ENCODE data around the gene PCDH9.

Gene PCDH9

GRCh38 chr13:66617786-66618185 is 612.4 kb downstream of the PCDH9 start:
- H2BK120ac ChIP-seq (ENCODE audit: low read depth, low read length), result peak overlapping the region; percentile 83
- peak overlapping the region; percentile 78 for H2AFZ ChIP-seq (ENCODE audit: low read length)
- H2AK5ac ChIP-seq (ENCODE audit: low read depth, low read length), result no peak overlapping the region
- no peaks in the 10 kb centered on the region for H3K79me1 ChIP-seq (ENCODE audit: low read depth, low read length)
- H3K27ac ChIP-seq (replicated peaks; ENCODE audit: low read length), result no peak overlapping the region
- peak overlapping the region; percentile 35 for H3K18ac ChIP-seq (ENCODE audit: low read length)
- no peak overlapping the region for H3K23ac ChIP-seq (ENCODE audit: low read depth, low read length, poor library complexity)
- no peak overlapping the region for H3K4me2 ChIP-seq (ENCODE audit: insufficient read depth, low read length, poor library complexity, severe bottlenecking)
- H4K91ac ChIP-seq (ENCODE audit: low read depth, low read length, poor library complexity), result no peak overlapping the region
- H3K4ac ChIP-seq (ENCODE audit: low read length), result no peak overlapping the region
- DNase-seq (ENCODE audit: low spot score), result no peak
- no peak overlapping the region for H4K8ac ChIP-seq (ENCODE audit: low read depth, low read length)
- no peaks in the 10 kb centered on the region for H3K27me3 ChIP-seq (ENCODE audit: control insufficient read depth in 3 of 3, insufficient read depth in 3 of 3, low read depth in 1 of 3, low read length in 3 of 3)
- H2BK12ac ChIP-seq (ENCODE audit: low read length), result no peak overlapping the region
- no peak overlapping the region for H3K14ac ChIP-seq (ENCODE audit: low read length)
- WGBS, 2 donors (ENCODE audit: extremely low coverage in 2 of 2, insufficient read length in 2 of 2, insufficient replicate concordance in 1 of 2), result no CpG with 5 or more reads among the region's 7 CpGs
- no peak overlapping the region for H3K9ac ChIP-seq (ENCODE audit: low read depth, low read length, poor library complexity)
- peak overlapping the region in 1 of 2 donors; percentile 18 for H3K4me3 ChIP-seq (ENCODE audit: low read length in 2 of 2)
- no peak overlapping the region for H2BK15ac ChIP-seq (ENCODE audit: low read length)
- H3K4me1 ChIP-seq (ENCODE audit: control insufficient read depth in 2 of 2, insufficient read depth in 1 of 2, low read depth in 1 of 2, low read length in 2 of 2), result no peaks in the 10 kb centered on the region
- H3K36me3 ChIP-seq (replicated peaks in 1 of 2; ENCODE audit: control insufficient read depth in 2 of 2, insufficient read depth in 2 of 2, low read length in 2 of 2), result no peaks in the 10 kb centered on the region
- H3K9me3 ChIP-seq (replicated peaks in 1 of 2; ENCODE audit: control insufficient read depth in 2 of 2, insufficient read depth in 1 of 2, low read depth in 1 of 2, low read length in 2 of 2), result no peaks in the 10 kb centered on the region
- no peak overlapping the region for H2BK5ac ChIP-seq (ENCODE audit: low read length)

- no CpG with 5 or more reads among the region's 6 CpGs for WGBS, 2 donors (ENCODE audit: extremely low coverage in 2 of 2, insufficient read length in 2 of 2, insufficient replicate concordance in 1 of 2)
- no peak overlapping the region for H3K23ac ChIP-seq (ENCODE audit: low read depth, low read length, poor library complexity)
- no peak overlapping the region for H4K91ac ChIP-seq (ENCODE audit: low read depth, low read length, poor library complexity)
Observed at GRCh38 chr13:66612983-66613382, 617.2 kb downstream of the PCDH9 start.

DNA sequence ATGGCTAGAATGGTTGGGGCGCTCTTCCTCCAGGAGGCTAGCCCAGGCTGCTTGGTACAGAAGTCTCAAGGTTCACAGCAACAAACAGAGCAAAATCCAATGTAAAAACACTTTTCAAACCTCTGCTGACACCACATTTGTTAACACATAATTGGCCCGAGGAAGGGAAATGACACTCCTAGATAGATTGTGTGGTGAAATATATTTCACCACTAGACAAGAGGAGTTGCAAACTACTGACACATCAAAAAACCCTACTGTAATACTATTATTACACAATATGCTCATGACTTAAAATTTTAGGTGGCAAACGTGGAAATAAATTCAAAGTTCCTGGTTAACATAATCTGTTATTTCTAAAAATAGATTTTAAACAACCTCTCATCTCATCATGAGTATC is 643.6 kb downstream of the PCDH9 start:
- Histone ChIP-seq H2AFZ (ENCODE audit: low read length) (no peak overlapping the region), H3K27me3 (ENCODE audit: control insufficient read depth in 3 of 3, insufficient read depth in 3 of 3, low read depth in 1 of 3, low read length in 3 of 3) (no peaks in the 10 kb centered on the region), H3K23ac (ENCODE audit: low read depth, low read length, poor library complexity) (no peak overlapping the region), H3K9ac (ENCODE audit: low read depth, low read length, poor library complexity) (no peak overlapping the region), H3K4me1 (ENCODE audit: control insufficient read depth in 2 of 2, insufficient read depth in 1 of 2, low read depth in 1 of 2, low read length in 2 of 2) (no peaks in the 10 kb centered on the region), H2BK12ac (ENCODE audit: low read length) (no peak overlapping the region), H3K9me3 (replicated peaks in 1 of 2; ENCODE audit: control insufficient read depth in 2 of 2, insufficient read depth in 1 of 2, low read depth in 1 of 2, low read length in 2 of 2) (no peaks in the 10 kb centered on the region), H3K79me1 (ENCODE audit: low read depth, low read length) (no peaks in the 10 kb centered on the region), H3K4me2 (ENCODE audit: insufficient read depth, low read length, poor library complexity, severe bottlenecking) (no peak overlapping the region), H3K4ac (ENCODE audit: low read length) (no peak overlapping the region), H2BK120ac (ENCODE audit: low read depth, low read length) (no peak overlapping the region), H2AK5ac (ENCODE audit: low read depth, low read length) (no peak overlapping the region), H3K14ac (ENCODE audit: low read length) (peak overlapping the region; percentile 71), H4K8ac (ENCODE audit: low read depth, low read length) (no peak overlapping the region), H2BK15ac (ENCODE audit: low read length) (no peak overlapping the region), H2BK5ac (ENCODE audit: low read length) (no peak overlapping the region), H3K4me3 (ENCODE audit: low read length in 2 of 2) (no peak overlapping the region), H3K36me3 (replicated peaks in 1 of 2; ENCODE audit: control insufficient read depth in 2 of 2, insufficient read depth in 2 of 2, low read length in 2 of 2) (no peaks in the 10 kb centered on the region), H4K91ac (ENCODE audit: low read depth, low read length, poor library complexity) (no peak overlapping the region), H3K18ac (ENCODE audit: low read length) (no peak overlapping the region), H3K27ac (replicated peaks; ENCODE audit: low read length) (no peak overlapping the region)
- no peak for DNase-seq (ENCODE audit: low spot score)
- WGBS, 2 donors (ENCODE audit: extremely low coverage in 2 of 2, insufficient read length in 2 of 2, insufficient replicate concordance in 1 of 2), result no CpG with 5 or more reads among the region's 3 CpGs

More at GRCh38 chr13:66612983-66613382, 617.2 kb downstream of the PCDH9 start:
- Histone ChIP-seq H3K18ac (ENCODE audit: low read length) (peak overlapping the region; percentile 63), H4K8ac (ENCODE audit: low read depth, low read length) (no peak overlapping the region), H3K79me1 (ENCODE audit: low read depth, low read length) (no peaks in the 10 kb centered on the region), H2BK5ac (ENCODE audit: low read length) (no peak overlapping the region), H3K36me3 (replicated peaks in 1 of 2; ENCODE audit: control insufficient read depth in 2 of 2, insufficient read depth in 2 of 2, low read length in 2 of 2) (no peaks in the 10 kb centered on the region), H3K9me3 (replicated peaks in 1 of 2; ENCODE audit: control insufficient read depth in 2 of 2, insufficient read depth in 1 of 2, low read depth in 1 of 2, low read length in 2 of 2) (no peaks in the 10 kb centered on the region), H2BK12ac (ENCODE audit: low read length) (no peak overlapping the region), H3K4ac (ENCODE audit: low read length) (no peak overlapping the region), H3K27ac (replicated peaks; ENCODE audit: low read length) (no peak overlapping the region), H3K14ac (ENCODE audit: low read length) (no peak overlapping the region), H3K9ac (ENCODE audit: low read depth, low read length, poor library complexity) (no peak overlapping the region), H3K27me3 (ENCODE audit: control insufficient read depth in 3 of 3, insufficient read depth in 3 of 3, low read depth in 1 of 3, low read length in 3 of 3) (no peaks in the 10 kb centered on the region), H3K4me2 (ENCODE audit: insufficient read depth, low read length, poor library complexity, severe bottlenecking) (no peak overlapping the region), H3K4me1 (ENCODE audit: control insufficient read depth in 2 of 2, insufficient read depth in 1 of 2, low read depth in 1 of 2, low read length in 2 of 2) (no peaks in the 10 kb centered on the region), H3K4me3 (ENCODE audit: low read length in 2 of 2) (no peak overlapping the region), H2BK120ac (ENCODE audit: low read depth, low read length) (no peak overlapping the region), H2BK15ac (ENCODE audit: low read length) (no peak overlapping the region), H2AFZ (ENCODE audit: low read length) (peak overlapping the region; percentile 65), H2AK5ac (ENCODE audit: low read depth, low read length) (no peak overlapping the region)
- DNase-seq (ENCODE audit: low spot score), result no peak

GRCh38 chr13:66585669-66586203 is 644.4 kb downstream of the PCDH9 start:
- Histone ChIP-seq H3K27me3 (ENCODE audit: control insufficient read depth in 3 of 3, insufficient read depth in 3 of 3, low read depth in 1 of 3, low read length in 3 of 3) (no peaks in the 10 kb centered on the region), H2BK12ac (ENCODE audit: low read length) (no peak overlapping the region), H3K36me3 (replicated peaks in 1 of 2; ENCODE audit: control insufficient read depth in 2 of 2, insufficient read depth in 2 of 2, low read length in 2 of 2) (no peaks in the 10 kb centered on the region), H3K14ac (ENCODE audit: low read length) (no peak overlapping the region), H2AFZ (ENCODE audit: low read length) (no peak overlapping the region), H4K8ac (ENCODE audit: low read depth, low read length) (no peak overlapping the region), H3K9ac (ENCODE audit: low read depth, low read length, poor library complexity) (no peak overlapping the region), H2BK15ac (ENCODE audit: low read length) (no peak overlapping the region), H3K23ac (ENCODE audit: low read depth, low read length, poor library complexity) (no peak overlapping the region), H2BK120ac (ENCODE audit: low read depth, low read length) (no peak overlapping the region), H3K4ac (ENCODE audit: low read length) (no peak overlapping the region), H2BK5ac (ENCODE audit: low read length) (no peak overlapping the region), H3K4me3 (ENCODE audit: low read length in 2 of 2) (no peak overlapping the region), H3K18ac (ENCODE audit: low read length) (no peak overlapping the region), H4K91ac (ENCODE audit: low read depth, low read length, poor library complexity) (no peak overlapping the region), H3K4me1 (ENCODE audit: control insufficient read depth in 2 of 2, insufficient read depth in 1 of 2, low read depth in 1 of 2, low read length in 2 of 2) (no peaks in the 10 kb centered on the region), H3K27ac (replicated peaks; ENCODE audit: low read length) (no peak overlapping the region), H2AK5ac (ENCODE audit: low read depth, low read length) (no peak overlapping the region), H3K9me3 (replicated peaks in 1 of 2; ENCODE audit: control insufficient read depth in 2 of 2, insufficient read depth in 1 of 2, low read depth in 1 of 2, low read length in 2 of 2) (no peaks in the 10 kb centered on the region), H3K79me1 (ENCODE audit: low read depth, low read length) (no peaks in the 10 kb centered on the region), H3K4me2 (ENCODE audit: insufficient read depth, low read length, poor library complexity, severe bottlenecking) (no peak overlapping the region)
- no CpG with 5 or more reads among the region's 1 CpG for WGBS, 2 donors (ENCODE audit: extremely low coverage in 2 of 2, insufficient read length in 2 of 2, insufficient replicate concordance in 1 of 2)
- DNase-seq (ENCODE audit: low spot score), result no peak

All from neuronal stem cell (in vitro differentiated cells).